ENCODE data around the gene KCNH6.

Gene KCNH6

DNA sequence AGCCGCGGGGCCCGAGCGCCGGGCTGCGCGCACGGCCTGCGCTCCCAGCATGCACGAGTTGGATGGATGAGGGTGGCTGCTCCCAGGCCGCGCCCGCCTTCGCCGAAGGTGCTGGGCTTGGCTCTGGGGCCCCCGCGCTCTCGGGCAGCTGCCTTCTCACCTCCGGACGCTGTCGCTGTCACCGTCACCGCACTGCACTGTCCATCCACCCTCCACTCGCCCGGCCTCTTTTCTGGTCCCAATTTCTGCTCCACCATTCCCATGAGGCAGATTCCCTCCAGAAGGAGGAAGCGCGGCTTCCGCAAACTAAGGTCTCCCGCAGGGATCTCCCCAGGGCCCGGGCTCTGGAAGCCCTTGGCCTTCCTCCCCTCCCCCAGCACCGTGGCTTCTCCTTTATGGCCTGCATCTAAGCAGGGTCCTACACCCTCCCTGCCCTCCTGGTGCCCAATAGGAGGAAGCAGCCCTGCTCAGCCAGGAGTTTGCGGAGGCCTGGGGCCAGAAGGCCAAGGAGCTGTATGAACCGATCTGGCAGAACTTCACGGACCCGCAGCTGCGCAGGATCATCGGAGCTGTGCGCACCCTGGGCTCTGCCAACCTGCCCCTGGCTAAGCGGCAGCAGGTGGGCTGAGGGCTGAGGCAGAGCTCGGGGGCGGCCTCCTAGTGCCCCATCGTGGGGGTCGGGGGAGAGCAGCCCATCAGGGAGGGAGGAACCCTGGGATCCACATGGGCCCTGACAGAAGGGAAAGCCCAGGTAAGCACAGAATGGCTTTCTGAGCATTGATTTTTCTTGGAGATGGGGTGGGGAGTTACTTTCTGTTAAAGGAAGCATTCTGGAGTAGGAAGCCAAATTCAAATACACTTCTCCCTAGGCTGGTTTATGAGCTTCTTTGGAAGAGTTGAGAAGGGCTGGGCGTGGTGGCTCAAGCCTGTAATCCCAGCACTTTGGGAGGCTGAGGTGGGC, 45.4 kb upstream of the KCNH6 start:
- Histone ChIP-seq H3K4me3 (replicated peaks; ENCODE audit: insufficient read depth, low read length) (peak overlapping the region; percentile 28), H3K27ac (replicated peaks) (no peak overlapping the region), H3K27me3 (ENCODE audit: insufficient read depth, poor library complexity, severe bottlenecking) (peaks cover 41% of the 10 kb centered on the region)
- no peak for DNase-seq (ENCODE audit: low read depth in 1 of 2, low spot score in 1 of 2)
- 0 out of 2 replicates have a peak, but pooled peaks have one; percentile 26 for TF ChIP-seq SPI1 (IDR thresholded peaks at IDR 0.05; ENCODE audit: borderline replicate concordance, low read depth)
- no peak for TF ChIP-seq GABPA (IDR thresholded peaks at IDR 0.05; ENCODE audit: low read depth)
- TF ChIP-seq, protein P1, sequence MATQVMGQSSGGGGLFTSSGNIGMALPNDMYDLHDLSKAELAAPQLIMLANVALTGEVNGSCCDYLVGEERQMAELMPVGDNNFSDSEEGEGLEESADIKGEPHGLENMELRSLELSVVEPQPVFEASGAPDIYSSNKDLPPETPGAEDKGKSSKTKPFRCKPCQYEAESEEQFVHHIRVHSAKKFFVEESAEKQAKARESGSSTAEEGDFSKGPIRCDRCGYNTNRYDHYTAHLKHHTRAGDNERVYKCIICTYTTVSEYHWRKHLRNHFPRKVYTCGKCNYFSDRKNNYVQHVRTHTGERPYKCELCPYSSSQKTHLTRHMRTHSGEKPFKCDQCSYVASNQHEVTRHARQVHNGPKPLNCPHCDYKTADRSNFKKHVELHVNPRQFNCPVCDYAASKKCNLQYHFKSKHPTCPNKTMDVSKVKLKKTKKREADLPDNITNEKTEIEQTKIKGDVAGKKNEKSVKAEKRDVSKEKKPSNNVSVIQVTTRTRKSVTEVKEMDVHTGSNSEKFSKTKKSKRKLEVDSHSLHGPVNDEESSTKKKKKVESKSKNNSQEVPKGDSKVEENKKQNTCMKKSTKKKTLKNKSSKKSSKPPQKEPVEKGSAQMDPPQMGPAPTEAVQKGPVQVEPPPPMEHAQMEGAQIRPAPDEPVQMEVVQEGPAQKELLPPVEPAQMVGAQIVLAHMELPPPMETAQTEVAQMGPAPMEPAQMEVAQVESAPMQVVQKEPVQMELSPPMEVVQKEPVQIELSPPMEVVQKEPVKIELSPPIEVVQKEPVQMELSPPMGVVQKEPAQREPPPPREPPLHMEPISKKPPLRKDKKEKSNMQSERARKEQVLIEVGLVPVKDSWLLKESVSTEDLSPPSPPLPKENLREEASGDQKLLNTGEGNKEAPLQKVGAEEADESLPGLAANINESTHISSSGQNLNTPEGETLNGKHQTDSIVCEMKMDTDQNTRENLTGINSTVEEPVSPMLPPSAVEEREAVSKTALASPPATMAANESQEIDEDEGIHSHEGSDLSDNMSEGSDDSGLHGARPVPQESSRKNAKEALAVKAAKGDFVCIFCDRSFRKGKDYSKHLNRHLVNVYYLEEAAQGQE (IDR thresholded peaks at IDR 0.05; ENCODE audit: insufficient replicate concordance, low read depth) = no peak

GRCh38 chr17:63478814-63479494, 44.2 kb upstream of the KCNH6 start:
- TF ChIP-seq, protein P1 (IDR thresholded peaks at IDR 0.05; ENCODE audit: insufficient replicate concordance, low read depth) = no peak
- TF ChIP-seq, protein P2, sequence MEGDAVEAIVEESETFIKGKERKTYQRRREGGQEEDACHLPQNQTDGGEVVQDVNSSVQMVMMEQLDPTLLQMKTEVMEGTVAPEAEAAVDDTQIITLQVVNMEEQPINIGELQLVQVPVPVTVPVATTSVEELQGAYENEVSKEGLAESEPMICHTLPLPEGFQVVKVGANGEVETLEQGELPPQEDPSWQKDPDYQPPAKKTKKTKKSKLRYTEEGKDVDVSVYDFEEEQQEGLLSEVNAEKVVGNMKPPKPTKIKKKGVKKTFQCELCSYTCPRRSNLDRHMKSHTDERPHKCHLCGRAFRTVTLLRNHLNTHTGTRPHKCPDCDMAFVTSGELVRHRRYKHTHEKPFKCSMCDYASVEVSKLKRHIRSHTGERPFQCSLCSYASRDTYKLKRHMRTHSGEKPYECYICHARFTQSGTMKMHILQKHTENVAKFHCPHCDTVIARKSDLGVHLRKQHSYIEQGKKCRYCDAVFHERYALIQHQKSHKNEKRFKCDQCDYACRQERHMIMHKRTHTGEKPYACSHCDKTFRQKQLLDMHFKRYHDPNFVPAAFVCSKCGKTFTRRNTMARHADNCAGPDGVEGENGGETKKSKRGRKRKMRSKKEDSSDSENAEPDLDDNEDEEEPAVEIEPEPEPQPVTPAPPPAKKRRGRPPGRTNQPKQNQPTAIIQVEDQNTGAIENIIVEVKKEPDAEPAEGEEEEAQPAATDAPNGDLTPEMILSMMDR (IDR thresholded peaks at IDR 0.05; ENCODE audit: insufficient read depth, low read length) = peak; percentile 92
- peak; percentile 51 to 75 for DNase-seq (ENCODE audit: low read depth in 1 of 2, low spot score in 1 of 2)
- Histone ChIP-seq H3K4me3 (replicated peaks; ENCODE audit: insufficient read depth, low read length) (no peak overlapping the region), H3K27me3 (ENCODE audit: insufficient read depth, poor library complexity, severe bottlenecking) (peaks cover 36% of the 10 kb centered on the region), H3K27ac (replicated peaks) (no peak overlapping the region)

- no peak overlapping the region for H3K4me3 ChIP-seq (replicated peaks; ENCODE audit: insufficient read depth, low read length)
- TF ChIP-seq, protein P1 (IDR thresholded peaks at IDR 0.05; ENCODE audit: insufficient replicate concordance, low read depth) = no peak
- TF ChIP-seq SPI1 (IDR thresholded peaks at IDR 0.05; ENCODE audit: borderline replicate concordance, low read depth) (no peak), POLR2AphosphoS5 (IDR thresholded peaks at IDR 0.05; ENCODE audit: low read depth) (no peak)
- TF ChIP-seq, protein P2 (IDR thresholded peaks at IDR 0.05; ENCODE audit: insufficient read depth, low read length) = no peak
- peaks cover 31% of the 10 kb centered on the region for H3K27me3 ChIP-seq (ENCODE audit: insufficient read depth, poor library complexity, severe bottlenecking)
- no peak overlapping the region for H3K27ac ChIP-seq (replicated peaks)
- no peak for DNase-seq (ENCODE audit: low read depth in 1 of 2, low spot score in 1 of 2)
Measured at GRCh38 chr17:63479495-63480184, 43.5 kb upstream of the KCNH6 start.

Measured in HL-60 (cell line).